Right forelimb (tissue), 1 donor: Measurements from ENCODE around the gene ZNF532.

ENCODE experiments used
- DNase-seq: peaks from one replicate; pipeline ENCODE4 v3.0.0-alpha.2; 2018

The ZNF532 gene

GRCh38 chr18:58870130-58870529 is 5.5 kb downstream of the ZNF532 start:
- DNase-seq, result no peak

- peak; percentile 21 for DNase-seq
Observed at GRCh38 chr18:58870621-58871020, 5.9 kb downstream of the ZNF532 start.

GRCh38 chr18:58871514-58872420 is 7.1 kb downstream of the ZNF532 start:
- DNase-seq, result no peak

DNA sequence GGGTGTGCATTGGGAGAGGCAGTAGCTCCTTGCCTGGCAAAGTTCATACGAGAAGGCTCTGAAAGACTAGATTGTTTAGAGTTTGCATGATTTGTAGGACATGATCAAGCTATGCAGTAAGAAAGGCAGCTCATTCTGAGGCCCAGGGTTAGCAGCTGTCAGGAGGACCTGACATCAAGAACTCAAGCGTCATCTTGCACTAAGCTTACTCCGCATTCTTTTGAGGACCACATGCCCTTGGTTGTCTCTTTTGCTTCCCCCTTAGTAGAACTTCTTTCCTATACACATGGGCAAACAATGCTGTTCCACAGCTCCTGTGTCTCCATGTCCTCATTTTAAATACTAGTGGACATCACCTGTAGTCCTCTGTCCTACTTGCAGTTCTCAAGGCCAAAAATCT is 14.0 kb downstream of the ZNF532 start:
- no peak for DNase-seq

DNA sequence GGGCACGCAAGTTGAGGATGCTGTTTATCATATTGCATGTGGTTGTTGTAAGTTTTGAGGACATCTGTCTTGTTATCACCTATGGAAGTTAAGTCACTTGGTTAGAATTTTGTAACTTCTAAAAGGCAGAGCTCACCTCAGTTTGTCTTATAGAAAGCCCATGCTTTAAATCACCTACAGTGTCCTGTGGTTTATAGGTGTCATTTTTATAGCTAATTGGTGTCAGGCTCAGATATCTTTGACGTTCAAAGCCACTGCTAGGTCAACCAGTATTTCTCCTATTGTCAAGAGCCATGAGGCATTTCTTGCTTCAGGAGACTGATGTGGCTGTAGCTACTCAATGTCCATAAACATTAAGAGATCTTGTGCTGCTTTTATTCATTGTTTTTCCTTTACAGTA is 16.8 kb downstream of the ZNF532 start:
- no peak for DNase-seq

GRCh38 chr18:58882044-58882443 is 17.4 kb downstream of the ZNF532 start:
- no peak for DNase-seq

- DNase-seq, result no peak
Observed at GRCh38 chr18:58882686-58883085, 18.0 kb downstream of the ZNF532 start.

GRCh38 chr18:58884680-58885079 is 20.0 kb downstream of the ZNF532 start:
- DNase-seq, result no peak

- no peak for DNase-seq
Observed at GRCh38 chr18:58886431-58886830, 21.8 kb downstream of the ZNF532 start.

GRCh38 chr18:58886864-58887612 is 22.4 kb downstream of the ZNF532 start:
- no peak for DNase-seq

DNA sequence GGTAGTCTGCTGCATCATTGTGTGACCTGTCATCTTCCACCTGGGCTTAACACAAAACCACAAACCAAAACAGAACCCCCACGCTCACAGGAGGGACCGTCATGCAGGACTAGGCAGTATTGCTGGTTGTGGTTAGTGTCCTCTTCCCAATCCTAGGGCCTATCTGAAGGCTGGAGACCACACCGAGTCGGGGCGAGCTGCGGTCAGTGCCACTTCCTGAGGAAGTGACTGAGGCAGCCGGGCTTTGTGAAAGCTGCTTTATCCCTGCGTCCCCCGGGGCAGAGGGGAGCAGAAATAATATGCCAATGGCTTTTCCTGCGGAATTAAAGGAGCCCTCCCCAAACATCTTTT is 22.9 kb downstream of the ZNF532 start:
- DNase-seq, result peak; percentile 64

GRCh38 chr18:58891776-58892175 is 27.1 kb downstream of the ZNF532 start:
- DNase-seq, result no peak

GRCh38 chr18:58892488-58892887 is 27.8 kb downstream of the ZNF532 start:
- no peak for DNase-seq

DNA sequence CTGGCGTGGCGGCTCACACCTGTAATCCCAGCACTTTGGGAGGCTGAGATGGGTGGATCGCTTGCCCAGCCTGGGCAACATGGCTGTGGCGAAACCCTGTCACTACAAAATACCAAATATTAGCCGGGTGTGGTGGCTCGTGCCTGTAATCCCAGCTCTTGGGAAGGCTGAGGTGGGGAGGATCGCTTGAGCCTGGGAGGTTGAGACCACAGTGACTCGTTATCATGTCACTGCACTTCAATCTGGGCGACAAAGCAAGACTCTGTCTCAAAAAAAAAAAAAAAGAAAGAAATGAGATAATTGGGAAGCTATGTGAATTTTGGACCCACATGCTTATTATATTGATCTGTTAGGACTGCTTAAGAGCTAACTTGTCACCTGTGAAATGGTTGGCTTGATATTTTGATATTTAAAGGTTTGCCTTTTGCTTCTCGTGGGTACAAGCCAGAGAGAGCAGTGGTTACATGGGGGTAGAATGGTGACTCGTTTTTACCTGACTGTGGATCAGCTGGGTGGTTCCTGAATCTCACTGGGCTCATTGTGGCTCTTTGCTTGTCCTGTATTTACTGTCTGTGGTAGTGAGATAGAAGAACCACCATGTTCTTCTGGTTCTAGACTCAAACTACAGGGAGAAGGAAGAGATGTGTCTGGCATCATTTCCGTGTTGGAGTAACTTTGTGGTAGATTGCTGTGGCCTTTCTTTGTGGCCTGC is 28.9 kb downstream of the ZNF532 start:
- DNase-seq, result no peak

- no peak for DNase-seq
Observed at GRCh38 chr18:58894930-58895329, 30.3 kb downstream of the ZNF532 start.

DNA sequence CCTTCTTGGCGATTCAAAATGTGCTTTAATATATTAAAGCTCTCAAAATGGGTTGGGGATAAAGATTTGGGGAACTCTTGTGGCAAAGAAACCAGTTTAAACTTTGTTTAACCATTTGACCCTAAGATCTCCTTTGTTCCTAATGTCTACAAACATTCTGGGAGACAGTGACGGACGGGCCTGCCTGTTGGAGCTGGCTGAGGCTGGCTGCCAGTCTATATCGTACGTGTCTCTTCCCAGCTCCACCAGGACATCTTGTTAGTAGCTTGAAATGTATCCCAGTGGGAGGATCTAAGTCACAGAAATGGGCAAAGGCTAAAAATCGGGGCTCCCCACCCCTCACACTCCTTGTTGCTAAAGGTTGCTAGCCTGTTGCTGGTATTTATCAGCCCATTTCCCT is 30.7 kb downstream of the ZNF532 start:
- DNase-seq, result no peak

DNA sequence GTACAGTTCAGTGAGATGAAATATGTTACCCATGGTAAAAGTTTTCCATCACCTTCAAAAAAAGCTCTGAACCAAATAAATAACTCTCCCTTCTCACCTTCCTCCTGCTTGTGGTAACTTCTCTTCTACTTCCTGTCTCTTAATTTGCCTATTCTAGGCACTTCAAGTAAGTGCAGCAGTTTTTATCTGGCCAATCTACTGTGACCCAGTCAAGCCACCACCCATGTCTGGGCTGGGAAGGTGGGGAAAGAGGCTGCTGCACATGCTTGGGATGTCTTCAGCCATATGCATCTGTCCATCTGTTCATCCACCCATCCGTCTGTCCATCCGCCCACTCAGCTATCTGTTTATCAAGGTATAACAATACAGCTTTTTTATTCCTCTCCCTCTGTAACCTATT is 31.6 kb downstream of the ZNF532 start:
- DNase-seq, result no peak

GRCh38 chr18:58896734-58897508 is 32.2 kb downstream of the ZNF532 start:
- DNase-seq, result no peak

GRCh38 chr18:58898010-58898799 is 33.5 kb downstream of the ZNF532 start:
- no peak for DNase-seq

GRCh38 chr18:58900015-58900649 is 35.5 kb downstream of the ZNF532 start:
- no peak for DNase-seq

DNA sequence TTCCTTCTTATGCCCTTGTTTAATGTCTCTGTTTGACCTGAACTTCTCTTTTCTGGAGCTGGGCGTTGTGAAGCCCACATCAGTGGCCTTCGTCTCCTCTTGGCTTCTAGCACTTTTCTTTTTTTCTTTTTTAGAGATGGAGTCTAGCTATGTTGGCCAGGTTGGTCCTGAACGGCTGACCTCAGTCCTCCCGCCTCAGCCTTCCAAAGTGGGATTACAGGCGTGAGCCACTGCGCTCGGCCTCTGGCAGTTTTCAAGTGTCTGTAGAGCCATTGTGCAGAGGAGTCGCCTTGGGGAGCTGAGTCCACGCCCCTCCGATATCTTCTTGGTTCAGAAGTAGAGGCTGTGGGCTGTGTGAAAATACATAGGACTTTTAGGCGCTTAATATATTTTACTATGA is 36.5 kb downstream of the ZNF532 start:
- no peak for DNase-seq
